Stimulated activated CD4-positive, alpha-beta T cell treated with anti-CD3 and anti-CD28 coated beads, Interleukin-2, amount 100 ng/mL, for 24 hours (primary cell): Measurements from ENCODE around the gene NCOA7.
A peak's percentile ranks its signal among the peaks of the same experiment; 100 is the strongest.
"Not testable (repeated sequence)": the region's sequence is repeated elsewhere in the genome, so short reads cannot be mapped to it uniquely, and the experiment has no call there.

Experiments
- DNase-seq, 2 donors: peaks; one replicate each; pipeline ENCODE4 v3.0.0-alpha.2; 2020

Gene NCOA7

GRCh38 chr6:125882243-125882642 lies 91.5 kb downstream of the NCOA7 start:
- DNase-seq: no peak

DNA sequence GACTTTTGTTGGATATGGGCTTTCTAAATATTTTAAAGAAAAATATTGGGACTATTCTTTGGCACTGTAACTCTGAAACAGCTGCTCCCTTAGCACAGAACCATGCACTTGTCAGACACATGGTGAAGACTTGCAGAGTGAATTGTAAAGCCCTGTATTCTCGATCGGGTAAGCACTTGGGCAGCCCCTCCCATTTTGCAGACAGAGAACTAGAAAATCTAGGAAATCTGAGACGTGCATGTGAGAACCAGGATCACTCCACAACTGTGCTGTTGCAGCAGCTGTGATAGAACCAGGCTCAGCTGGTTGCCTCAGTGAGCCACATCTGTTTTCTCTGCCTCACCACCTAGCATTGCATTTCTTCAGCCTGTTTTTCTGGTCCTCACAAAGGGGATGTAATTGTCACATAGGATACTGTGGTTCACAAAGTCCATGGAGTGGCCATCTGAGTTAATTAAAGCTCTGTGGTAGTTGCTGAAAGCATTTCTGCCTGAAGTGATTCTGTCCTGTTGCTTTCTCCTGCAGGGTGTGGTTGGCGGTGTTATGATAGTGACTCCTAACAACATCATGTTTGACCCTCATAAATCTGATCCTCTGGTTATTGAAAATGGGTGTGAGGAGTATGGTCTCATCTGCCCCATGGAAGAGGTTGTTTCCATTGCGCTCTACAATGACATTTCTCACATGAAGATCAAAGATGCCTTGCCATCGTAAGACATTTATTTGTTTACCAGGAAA lies 94.0 kb downstream of the NCOA7 start:
- no peak for DNase-seq

- no peak for DNase-seq
Observed at GRCh38 chr6:125886021-125886420, 95.3 kb downstream of the NCOA7 start.

DNA sequence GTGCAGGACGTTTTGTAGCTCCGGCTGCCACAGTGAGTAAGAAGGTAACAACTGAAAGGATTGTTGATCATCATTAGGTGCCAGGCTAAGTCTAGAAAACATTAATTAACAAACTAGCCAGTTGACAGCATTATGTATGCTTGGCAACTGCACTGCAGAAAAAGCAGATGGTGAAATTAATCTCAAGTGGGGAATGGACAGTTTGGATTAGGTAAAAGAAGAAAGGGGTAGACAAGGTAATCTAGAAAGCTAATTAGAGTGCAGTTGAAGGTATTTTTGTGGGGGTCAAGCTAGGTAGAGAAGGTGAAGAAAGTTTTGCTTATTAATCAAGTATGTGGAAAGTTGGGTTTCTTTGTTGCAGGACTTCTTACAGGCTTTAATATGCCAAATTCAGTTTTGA lies 96.2 kb downstream of the NCOA7 start:
- DNase-seq: no peak

DNA sequence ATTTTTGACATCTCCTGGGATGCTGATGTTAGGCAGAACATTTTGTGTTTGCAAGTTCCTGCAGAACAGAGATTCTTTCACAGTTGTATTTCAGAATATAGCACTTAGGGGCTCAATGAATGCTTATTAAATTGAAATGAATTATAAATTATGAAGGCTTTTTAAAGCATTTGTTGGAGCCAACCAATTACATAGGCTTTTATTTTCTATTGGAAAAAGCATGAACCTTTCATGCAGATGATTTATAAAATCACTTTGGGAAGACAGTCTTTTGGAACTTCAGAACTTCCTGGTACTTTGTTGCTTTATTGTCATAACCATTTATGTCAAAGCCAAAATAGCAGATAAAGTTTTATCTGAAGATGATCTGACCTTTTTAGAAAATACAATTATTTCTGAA lies 96.6 kb downstream of the NCOA7 start:
- DNase-seq: no peak

DNA sequence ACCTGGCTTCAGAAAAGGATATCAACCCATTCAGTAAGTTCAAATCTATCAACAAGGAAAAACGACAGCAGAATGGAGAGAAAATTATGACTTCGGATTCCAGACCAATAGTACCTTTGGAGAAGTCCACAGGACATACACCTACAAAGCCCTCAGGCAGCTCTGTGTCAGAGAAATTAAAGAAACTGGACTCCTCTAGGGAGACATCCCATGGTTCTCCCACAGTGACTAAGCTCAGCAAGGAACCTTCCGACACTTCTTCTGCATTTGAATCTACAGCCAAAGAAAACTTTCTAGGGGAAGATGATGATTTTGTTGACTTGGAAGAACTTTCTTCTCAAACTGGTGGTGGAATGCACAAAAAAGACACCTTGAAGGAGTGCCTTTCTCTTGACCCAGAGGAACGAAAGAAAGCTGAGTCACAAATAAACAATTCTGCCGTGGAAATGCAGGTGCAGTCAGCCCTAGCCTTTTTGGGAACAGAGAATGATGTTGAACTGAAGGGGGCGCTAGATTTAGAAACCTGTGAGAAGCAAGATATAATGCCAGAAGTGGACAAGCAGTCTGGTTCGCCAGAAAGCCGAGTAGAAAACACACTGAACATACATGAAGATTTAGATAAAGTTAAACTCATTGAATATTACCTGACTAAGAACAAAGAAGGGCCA lies 98.4 kb downstream of the NCOA7 start:
- DNase-seq: no peak

- no peak for DNase-seq
Observed at GRCh38 chr6:125899726-125900182, 109.0 kb downstream of the NCOA7 start.

- peak; percentile 38 to 62 for DNase-seq
Observed at GRCh38 chr6:125904871-125905270, 114.1 kb downstream of the NCOA7 start.

DNA sequence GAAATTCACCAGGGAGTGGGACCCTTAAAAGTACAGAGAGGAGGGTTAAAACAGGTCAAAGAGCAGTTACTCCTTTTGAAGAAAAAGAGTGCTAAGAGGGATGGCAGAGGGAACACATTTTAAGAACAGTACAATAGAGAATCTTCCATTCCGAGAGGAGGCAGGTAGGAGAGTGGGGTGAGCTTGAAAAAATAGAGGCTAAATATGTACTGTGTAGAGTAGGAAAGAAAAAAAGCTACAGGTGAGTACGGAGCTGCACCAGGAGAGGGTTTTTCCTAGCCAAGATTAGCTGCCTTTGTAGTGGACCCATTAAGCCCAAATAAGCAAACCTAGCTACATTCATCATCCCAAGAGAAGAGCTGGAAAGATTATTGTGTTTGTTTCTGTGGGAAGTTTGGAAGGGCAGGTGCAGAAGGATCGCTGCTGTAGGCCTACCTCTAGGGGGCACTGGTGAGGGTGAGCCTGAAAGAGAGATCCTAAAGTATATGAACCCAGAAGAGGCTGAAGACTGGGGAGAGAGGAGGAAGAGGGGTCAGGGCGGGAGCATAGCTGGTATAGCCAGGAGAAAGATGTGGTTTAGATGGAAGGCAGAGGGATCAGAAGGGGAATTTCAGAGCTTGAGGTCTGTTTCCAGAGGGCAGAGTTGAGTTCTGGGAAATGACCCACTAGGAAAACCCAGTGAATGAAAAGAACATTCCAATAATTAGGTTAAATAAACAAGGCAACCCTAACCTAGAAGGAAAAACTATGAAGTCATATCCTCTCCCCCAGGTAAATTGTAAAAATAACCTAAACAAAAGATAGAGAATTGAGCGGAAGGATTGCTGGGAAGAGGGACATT lies 115.6 kb downstream of the NCOA7 start:
- DNase-seq: peak; percentile 64 to 68

DNA sequence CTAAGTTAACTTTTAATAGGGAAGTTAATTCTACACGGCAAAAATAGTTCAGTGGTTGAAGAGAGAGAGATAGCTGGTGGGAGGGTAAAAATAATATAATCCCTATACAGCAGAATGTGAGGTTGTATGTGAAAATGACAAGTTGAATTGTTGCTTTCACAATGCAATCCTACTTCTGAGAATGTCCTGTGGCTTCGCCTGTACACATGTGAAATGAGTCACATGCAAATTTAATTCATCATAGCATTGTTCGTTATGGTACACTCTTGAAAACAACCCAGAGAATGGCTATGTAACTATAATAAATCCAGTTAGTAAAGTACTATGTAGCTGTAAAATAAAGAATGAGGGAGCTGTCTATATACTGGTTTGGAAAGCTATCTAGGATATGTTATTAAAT lies 119.8 kb downstream of the NCOA7 start:
- no peak for DNase-seq

DNA sequence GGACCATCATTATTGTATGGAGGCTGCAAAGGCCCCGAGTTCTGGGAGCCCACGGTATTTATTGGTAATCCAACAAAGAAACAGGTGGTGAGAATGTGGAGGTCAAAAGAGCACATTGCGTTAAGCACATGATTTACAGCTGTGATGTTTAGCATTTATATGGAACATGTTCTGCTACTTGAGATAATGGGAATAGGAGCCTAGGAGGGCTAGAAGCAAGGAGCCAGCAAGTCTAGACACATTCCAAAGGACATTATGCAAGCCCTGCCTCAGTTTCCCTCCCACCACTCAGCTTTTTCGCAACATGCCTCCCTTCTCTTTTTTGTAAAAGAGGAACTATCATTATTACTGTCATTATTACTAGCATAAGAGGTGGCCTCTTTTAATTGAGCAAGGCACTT lies 120.3 kb downstream of the NCOA7 start:
- not testable (repeated sequence) for DNase-seq

GRCh38 chr6:125912430-125912829 lies 121.7 kb downstream of the NCOA7 start:
- DNase-seq: not testable (repeated sequence)

DNA sequence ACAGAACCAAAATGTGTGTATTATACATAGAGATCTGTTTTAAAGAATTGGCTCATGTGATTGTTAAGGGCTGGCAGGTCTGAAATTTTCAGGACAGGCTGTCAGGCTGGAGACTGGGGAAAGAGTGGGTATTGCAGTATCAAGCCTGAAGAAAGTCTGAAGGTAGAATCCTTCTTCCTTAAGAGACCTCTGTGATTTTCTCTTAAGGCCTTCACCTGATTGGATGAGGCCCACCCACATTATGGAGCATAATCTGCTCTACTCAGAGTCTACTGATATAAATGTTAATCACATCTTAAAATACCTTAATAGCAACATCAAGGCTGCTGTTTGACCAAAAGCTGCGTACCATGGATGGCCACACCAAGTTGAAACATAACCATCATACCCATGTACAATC lies 122.4 kb downstream of the NCOA7 start:
- DNase-seq: no peak

GRCh38 chr6:125913864-125914351 lies 123.1 kb downstream of the NCOA7 start:
- DNase-seq: no peak

- no peak for DNase-seq
Observed at GRCh38 chr6:125918230-125918629, 127.5 kb downstream of the NCOA7 start.

- peak; percentile 37 to 53 for DNase-seq
Observed at GRCh38 chr6:125918681-125919566, 128.2 kb downstream of the NCOA7 start.

GRCh38 chr6:125919618-125920017 lies 128.9 kb downstream of the NCOA7 start:
- DNase-seq: no peak

DNA sequence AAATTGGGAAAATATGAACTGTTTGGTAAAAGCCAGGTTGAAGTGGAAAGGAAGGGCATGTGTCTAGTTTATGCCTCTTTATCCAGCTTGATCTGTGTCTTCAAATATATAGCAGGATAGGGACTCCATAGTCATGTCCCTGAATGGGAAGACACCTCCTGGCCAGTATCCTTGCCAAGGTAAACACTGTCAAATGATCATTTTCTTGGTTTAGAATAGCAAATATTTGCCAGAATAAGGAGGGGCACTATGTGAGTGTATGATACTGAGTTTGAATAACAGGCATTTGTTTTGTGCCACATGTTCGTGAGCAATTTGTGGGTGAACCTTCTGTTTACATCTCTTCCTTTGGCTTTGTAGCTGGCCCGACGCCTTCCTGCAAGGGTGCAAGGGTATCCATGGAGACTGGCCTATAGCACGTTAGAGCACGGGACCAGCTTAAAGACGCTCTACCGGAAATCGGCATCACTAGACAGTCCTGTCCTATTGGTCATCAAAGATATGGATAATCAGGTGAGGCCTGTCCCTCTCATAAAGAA lies 131.6 kb downstream of the NCOA7 start:
- no peak for DNase-seq

DNA sequence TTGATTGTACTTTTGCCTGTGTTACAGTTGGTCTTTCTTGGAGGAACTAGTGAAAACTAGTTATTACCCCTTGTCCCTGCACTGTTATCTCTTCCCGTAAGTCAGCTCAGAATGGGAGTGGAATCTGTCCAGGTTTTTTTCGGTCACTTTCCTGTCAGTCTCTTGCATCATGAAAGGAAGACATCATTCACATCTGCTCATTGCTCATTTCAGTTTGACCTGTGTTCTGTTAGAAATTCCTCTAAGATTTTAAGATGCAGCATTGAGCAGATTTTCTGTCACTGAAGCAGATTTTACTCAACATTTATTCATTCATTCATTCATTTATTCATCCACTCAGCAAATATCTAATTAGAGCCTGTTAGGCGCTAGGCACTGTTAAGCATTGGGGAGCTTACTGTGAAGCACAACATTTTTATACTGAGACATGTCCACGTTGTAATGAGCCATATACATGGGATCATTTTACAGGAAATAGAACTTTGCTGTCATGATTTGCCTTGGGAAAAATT lies 132.7 kb downstream of the NCOA7 start:
- DNase-seq: no peak

GRCh38 chr6:125924169-125924568 lies 133.4 kb downstream of the NCOA7 start:
- DNase-seq: no peak

GRCh38 chr6:125924697-125925358 lies 134.1 kb downstream of the NCOA7 start:
- no peak for DNase-seq
